DMS153 (cell line): ENCODE measurements around the gene F11.
"Not testable (repeated sequence)": the region's sequence is repeated elsewhere in the genome, so short reads cannot be mapped to it uniquely, and the experiment has no call there.

ENCODE experiments used
- DNase-seq: peaks from one replicate; lab custom pipeline; 2025; lab: John Stamatoyannopoulos, UW

The F11 gene

GRCh38 chr4:186298031-186298647 lies 32.1 kb downstream of the F11 start:
- DNase-seq = no peak

- DNase-seq = no peak
Observed at GRCh38 chr4:186299291-186299690, 33.3 kb downstream of the F11 start.

- no peak for DNase-seq
Observed at GRCh38 chr4:186300659-186301390, 34.8 kb downstream of the F11 start.

- DNase-seq = no peak
Observed at GRCh38 chr4:186304216-186304615, 38.2 kb downstream of the F11 start.

GRCh38 chr4:186304866-186305505 lies 39.0 kb downstream of the F11 start:
- DNase-seq = no peak

GRCh38 chr4:186307497-186307896 lies 41.5 kb downstream of the F11 start:
- DNase-seq = no peak

GRCh38 chr4:186307916-186308315 lies 41.9 kb downstream of the F11 start:
- no peak for DNase-seq

- DNase-seq = no peak
Observed at GRCh38 chr4:186318481-186318880, 52.5 kb downstream of the F11 start.

GRCh38 chr4:186324660-186325059 lies 58.7 kb downstream of the F11 start:
- not testable (repeated sequence) for DNase-seq

GRCh38 chr4:186326391-186326790 lies 60.4 kb downstream of the F11 start:
- DNase-seq = peak; percentile 4

GRCh38 chr4:186329372-186329771 lies 63.4 kb downstream of the F11 start:
- DNase-seq = no peak

GRCh38 chr4:186330368-186330767 lies 64.4 kb downstream of the F11 start:
- no peak for DNase-seq

- no peak for DNase-seq
Observed at GRCh38 chr4:186335793-186336192, 69.8 kb downstream of the F11 start.
